ENCODE results near the gene IQCK. TPM values are rescaled to one million over a fixed set of nuclear protein-coding genes. Genes with fewer than 3 reads are reported as not detected.

The IQCK gene
- polyA plus RNA-seq, 2 of the 4 experiments (the other 2 are of a cell fraction): 10.3 to 15.6 TPM

DNA sequence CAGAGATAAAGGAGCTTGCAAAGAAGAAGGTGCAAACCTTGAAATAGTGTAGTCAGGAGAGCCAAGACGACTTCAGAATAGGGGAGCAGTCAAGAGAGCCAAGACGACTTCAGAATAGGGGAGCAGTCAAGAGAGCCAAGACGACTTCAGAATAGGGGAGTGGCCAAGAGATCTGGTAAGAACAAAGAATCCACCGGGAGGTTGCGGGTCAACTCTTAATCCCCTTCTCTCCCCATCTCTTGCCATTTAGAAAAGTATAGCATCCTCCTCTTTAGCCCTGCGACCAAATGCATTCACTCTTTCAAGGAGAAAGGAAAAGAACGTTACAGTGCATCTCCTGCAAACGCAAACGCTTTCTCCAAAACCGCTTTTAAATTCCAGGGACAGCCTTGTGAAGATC is 757 bp upstream of the IQCK start:
- POLR2A ChIA-PET: interaction anchor here (1.0 to 1.6 kb wide), 4 partner anchors 17 to 162 kb away, joined by 4 to 10 read pairs (median 6); partner anchors contain the start of gene VPS35L
- Histone ChIP-seq H3K9me3 (no peaks in the 10 kb centered on the region), H3K4me2 (peak overlapping the region; percentile 85), H3K27ac (peak overlapping the region; percentile 89 to 92), H3K4me3 (peak overlapping the region; percentile 89), H3K4me1 (peaks cover 26% of the 10 kb centered on the region; the same call in 2 of the 3 replicates)
- CTCF ChIA-PET: interaction anchor here (0.7 to 3.3 kb wide), 4 partner anchors 13 to 161 kb away, joined by 3 to 18 read pairs (median 5); no protein-coding TSS in a partner anchor
- TF ChIP-seq MAFK (IDR thresholded peaks at IDR 0.05; ENCODE audit: partially characterized antibody): no peak
- TF ChIP-seq TP53 (CRISPR knock-in tag; IDR thresholded peaks at IDR 0.05): no peak
- TF ChIP-seq KDM5A (IDR thresholded peaks at IDR 0.05): no peak
- TF ChIP-seq FOXS1 (CRISPR knock-in tag; IDR thresholded peaks at IDR 0.05): no peak
- no peak for TF ChIP-seq NFE2L2 (conservative IDR thresholded peaks at IDR 0.05; ENCODE audit: low read length)
- TF ChIP-seq, protein P1, sequence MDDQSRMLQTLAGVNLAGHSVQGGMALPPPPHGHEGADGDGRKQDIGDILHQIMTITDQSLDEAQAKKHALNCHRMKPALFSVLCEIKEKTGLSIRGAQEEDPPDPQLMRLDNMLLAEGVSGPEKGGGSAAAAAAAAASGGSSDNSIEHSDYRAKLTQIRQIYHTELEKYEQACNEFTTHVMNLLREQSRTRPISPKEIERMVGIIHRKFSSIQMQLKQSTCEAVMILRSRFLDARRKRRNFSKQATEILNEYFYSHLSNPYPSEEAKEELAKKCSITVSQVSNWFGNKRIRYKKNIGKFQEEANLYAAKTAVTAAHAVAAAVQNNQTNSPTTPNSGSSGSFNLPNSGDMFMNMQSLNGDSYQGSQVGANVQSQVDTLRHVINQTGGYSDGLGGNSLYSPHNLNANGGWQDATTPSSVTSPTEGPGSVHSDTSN (IDR thresholded peaks at IDR 0.05): no peak
- WGBS (ENCODE audit: missing lambda C conversion rate): 1% methylated on average over 10 of the region's 10 CpGs
- DNase-seq (ENCODE audit: low read depth in 1 of 2, low spot score in 1 of 2) (peak in 1 of 2 experiments; percentile 35), FAIRE-seq (no peak), ATAC-seq (peak in 1 of 2 experiments; percentile 40; a peak in 3 of 6 replicates)

DNA sequence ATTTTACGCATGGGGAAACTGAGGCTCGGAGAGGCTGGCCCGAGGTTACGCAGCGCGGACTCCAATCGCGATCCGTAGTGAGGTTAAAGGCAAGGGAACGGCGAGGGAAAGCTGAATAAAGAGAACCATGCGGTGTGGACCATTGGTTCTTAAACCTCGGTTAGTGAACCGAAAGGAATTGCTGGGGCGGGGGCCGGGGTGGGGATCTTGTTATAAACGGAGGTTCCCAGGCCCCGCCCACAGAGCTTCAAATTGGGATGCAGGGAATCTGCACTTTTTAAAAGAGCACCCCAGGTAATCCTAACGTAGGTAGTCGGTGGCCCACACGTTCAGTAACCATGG is 524 bp downstream of the IQCK start:
- Histone ChIP-seq H3K4me3 (peak overlapping the region; percentile 89), H3K4me1 (peaks cover 33% of the 10 kb centered on the region), H3K9me3 (no peaks in the 10 kb centered on the region), H3K4me2 (peak overlapping the region; percentile 86), H3K27ac (peak overlapping the region; percentile 89 to 92)
- ATAC-seq (peak; percentile 8 to 37; a peak in 3 of 6 replicates), FAIRE-seq (no peak), DNase-seq (ENCODE audit: low read depth in 1 of 2, low spot score in 1 of 2) (peak in 1 of 2 experiments; percentile 25)
- 0% methylated on average over 21 of the region's 21 CpGs for WGBS (ENCODE audit: missing lambda C conversion rate)
- CTCF ChIA-PET: interaction anchor here (0.8 to 3.3 kb wide), 5 partner anchors 14 to 166 kb away, joined by 3 to 18 read pairs (median 6); partner anchors contain the start of gene GPRC5B
- TF ChIP-seq CEBPB (IDR thresholded peaks at IDR 0.05): no peak
- TF ChIP-seq PHF8 (IDR thresholded peaks at IDR 0.05; ENCODE audit: borderline replicate concordance, low read depth): 0 out of 2 replicates have a peak, but pooled peaks have one; percentile 55
- TF ChIP-seq MAFK (IDR thresholded peaks at IDR 0.05; ENCODE audit: partially characterized antibody): no peak
- POLR2A ChIA-PET: interaction anchor here (0.7 to 1.6 kb wide), 7 partner anchors 11 to 188 kb away, joined by 3 to 10 read pairs (median 4); partner anchors contain the start of gene VPS35L

DNA sequence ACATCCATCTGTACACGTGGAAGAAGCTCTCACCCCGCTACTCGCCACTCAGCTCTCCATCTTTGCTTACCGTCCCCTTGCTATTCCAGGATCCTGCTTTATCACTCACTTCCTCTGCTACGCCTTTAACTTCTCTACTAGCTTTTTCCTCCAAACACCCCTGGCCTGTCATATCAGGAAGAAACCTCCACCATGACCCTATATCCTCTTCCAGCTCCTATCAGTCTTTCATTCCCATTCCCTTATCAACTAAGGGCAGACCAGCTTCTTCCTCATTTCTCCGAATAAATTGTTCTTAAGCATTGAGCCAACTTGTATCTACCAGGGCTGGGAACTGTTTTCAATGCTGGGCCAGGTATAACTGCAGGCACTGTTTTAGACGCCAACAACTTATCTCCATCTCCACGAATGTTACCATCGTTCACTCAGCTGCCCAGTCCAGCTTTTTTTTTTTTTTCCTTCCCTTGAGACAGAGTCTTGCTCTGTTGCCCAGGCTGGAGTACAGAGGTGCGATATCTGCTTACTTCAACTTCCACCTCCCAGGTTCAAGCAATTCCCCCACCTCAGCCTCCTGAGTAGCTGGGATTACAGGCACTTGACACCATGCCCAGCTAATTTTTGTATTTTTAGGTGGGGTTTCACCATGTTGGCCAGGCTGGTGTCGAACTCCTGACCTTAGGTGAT is 4.3 kb downstream of the IQCK start:
- Histone ChIP-seq H3K27ac (no peak overlapping the region; a peak in 1 of 6 replicates), H3K4me3 (no peak overlapping the region), H3K4me1 (peaks cover 18% of the 10 kb centered on the region), H3K4me2 (no peak overlapping the region), H3K9me3 (no peaks in the 10 kb centered on the region)
- no peak for TF ChIP-seq NPAS2 (CRISPR knock-in tag; IDR thresholded peaks at IDR 0.05; ENCODE audit: borderline replicate concordance)
- no peak for TF ChIP-seq JUNB (IDR thresholded peaks at IDR 0.05)
- TF ChIP-seq, protein P2, sequence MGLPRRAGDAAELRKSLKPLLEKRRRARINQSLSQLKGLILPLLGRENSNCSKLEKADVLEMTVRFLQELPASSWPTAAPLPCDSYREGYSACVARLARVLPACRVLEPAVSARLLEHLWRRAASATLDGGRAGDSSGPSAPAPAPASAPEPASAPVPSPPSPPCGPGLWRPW (IDR thresholded peaks at IDR 0.05): no peak
- no peak for TF ChIP-seq RNF2 (IDR thresholded peaks at IDR 0.05; ENCODE audit: borderline replicate concordance, low read depth)
- TF ChIP-seq, protein P3, sequence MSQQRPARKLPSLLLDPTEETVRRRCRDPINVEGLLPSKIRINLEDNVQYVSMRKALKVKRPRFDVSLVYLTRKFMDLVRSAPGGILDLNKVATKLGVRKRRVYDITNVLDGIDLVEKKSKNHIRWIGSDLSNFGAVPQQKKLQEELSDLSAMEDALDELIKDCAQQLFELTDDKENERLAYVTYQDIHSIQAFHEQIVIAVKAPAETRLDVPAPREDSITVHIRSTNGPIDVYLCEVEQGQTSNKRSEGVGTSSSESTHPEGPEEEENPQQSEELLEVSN (IDR thresholded peaks at IDR 0.05; ENCODE audit: borderline replicate concordance, low read depth): no peak
- TF ChIP-seq EHMT2 (IDR thresholded peaks at IDR 0.05; ENCODE audit: low read depth): no peak
- TF ChIP-seq NFE2L2 (conservative IDR thresholded peaks at IDR 0.05; ENCODE audit: low read length): no peak
- TF ChIP-seq RFX5 (IDR thresholded peaks at IDR 0.05): no peak
- TF ChIP-seq FOSL2 (IDR thresholded peaks at IDR 0.05): no peak
- TF ChIP-seq FOSL2 (CRISPR knock-in tag; IDR thresholded peaks at IDR 0.05): no peak
- TF ChIP-seq, protein P4, sequence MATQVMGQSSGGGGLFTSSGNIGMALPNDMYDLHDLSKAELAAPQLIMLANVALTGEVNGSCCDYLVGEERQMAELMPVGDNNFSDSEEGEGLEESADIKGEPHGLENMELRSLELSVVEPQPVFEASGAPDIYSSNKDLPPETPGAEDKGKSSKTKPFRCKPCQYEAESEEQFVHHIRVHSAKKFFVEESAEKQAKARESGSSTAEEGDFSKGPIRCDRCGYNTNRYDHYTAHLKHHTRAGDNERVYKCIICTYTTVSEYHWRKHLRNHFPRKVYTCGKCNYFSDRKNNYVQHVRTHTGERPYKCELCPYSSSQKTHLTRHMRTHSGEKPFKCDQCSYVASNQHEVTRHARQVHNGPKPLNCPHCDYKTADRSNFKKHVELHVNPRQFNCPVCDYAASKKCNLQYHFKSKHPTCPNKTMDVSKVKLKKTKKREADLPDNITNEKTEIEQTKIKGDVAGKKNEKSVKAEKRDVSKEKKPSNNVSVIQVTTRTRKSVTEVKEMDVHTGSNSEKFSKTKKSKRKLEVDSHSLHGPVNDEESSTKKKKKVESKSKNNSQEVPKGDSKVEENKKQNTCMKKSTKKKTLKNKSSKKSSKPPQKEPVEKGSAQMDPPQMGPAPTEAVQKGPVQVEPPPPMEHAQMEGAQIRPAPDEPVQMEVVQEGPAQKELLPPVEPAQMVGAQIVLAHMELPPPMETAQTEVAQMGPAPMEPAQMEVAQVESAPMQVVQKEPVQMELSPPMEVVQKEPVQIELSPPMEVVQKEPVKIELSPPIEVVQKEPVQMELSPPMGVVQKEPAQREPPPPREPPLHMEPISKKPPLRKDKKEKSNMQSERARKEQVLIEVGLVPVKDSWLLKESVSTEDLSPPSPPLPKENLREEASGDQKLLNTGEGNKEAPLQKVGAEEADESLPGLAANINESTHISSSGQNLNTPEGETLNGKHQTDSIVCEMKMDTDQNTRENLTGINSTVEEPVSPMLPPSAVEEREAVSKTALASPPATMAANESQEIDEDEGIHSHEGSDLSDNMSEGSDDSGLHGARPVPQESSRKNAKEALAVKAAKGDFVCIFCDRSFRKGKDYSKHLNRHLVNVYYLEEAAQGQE (IDR thresholded peaks at IDR 0.05): no peak
- TF ChIP-seq HOXB5 (CRISPR knock-in tag; IDR thresholded peaks at IDR 0.05): no peak
- TF ChIP-seq MAFK (IDR thresholded peaks at IDR 0.05; ENCODE audit: partially characterized antibody): no peak
- no peak for TF ChIP-seq CEBPB (IDR thresholded peaks at IDR 0.05)
- no peak for TF ChIP-seq RARB (CRISPR knock-in tag; IDR thresholded peaks at IDR 0.05)
- no peak for TF ChIP-seq ESRRA (IDR thresholded peaks at IDR 0.05; ENCODE audit: borderline replicate concordance, low read length)
- TF ChIP-seq KDM1A (IDR thresholded peaks at IDR 0.05; ENCODE audit: low read depth): no peak
- TF ChIP-seq MYC (IDR thresholded peaks at IDR 0.05; ENCODE audit: borderline replicate concordance, low read length): no peak
- 91% methylated on average over 11 of the region's 11 CpGs for WGBS (ENCODE audit: missing lambda C conversion rate)
- ChIA-PET CTCF (interaction anchor here (0.9 to 1.9 kb wide), 5 partner anchors 9 to 578 kb away, joined by 3 to 6 read pairs (median 3); partner anchors contain the start of gene VPS35L), POLR2A (no interaction called here)
- no peak for DNase-seq (ENCODE audit: low read depth in 1 of 2, low spot score in 1 of 2)
- no peak for FAIRE-seq
- ATAC-seq: no peak

Measured in A549 (cell line).